K562 (cell line): Measurements from ENCODE around the gene DOLK. TPM values are rescaled to one million over a fixed set of nuclear protein-coding genes. Genes with fewer than 3 reads are reported as not detected.

ENCODE experiments used
- BCOR ChIP-seq: fragments of 450-650 bp; IDR thresholded peaks from 2 replicates; pipeline ENCODE4 v1.6.1; 2016
- CREB3 ChIP-seq: fragments of 450-650 bp; conservative IDR thresholded peaks from 2 replicates; pipeline ENCODE4 v1.6.1; 2016; ENCODE audit warnings: missing genetic modification characterization, low read depth, mild to moderate bottlenecking, missing compliant biosample characterization, moderate library complexity
- CREBBP ChIP-seq: IDR thresholded peaks from one replicate; pipeline ENCODE4 v1.6.1; 2012; ENCODE audit warnings: low read depth, mild to moderate bottlenecking, control low read depth, inconsistent platforms, low read length
- HLTF ChIP-seq: fragments of 450-650 bp; IDR thresholded peaks from 2 replicates; pipeline ENCODE4 v1.6.1; 2016
- NCOA1 ChIP-seq: fragments of 450-650 bp; IDR thresholded peaks from 2 replicates; pipeline ENCODE4 v1.6.1; 2016; ENCODE audit warnings: low read depth
- NR1H2 ChIP-seq: sonication (generic); formaldehyde crosslinking; IDR thresholded peaks from 2 replicates; pipeline ENCODE4 v1.4.0; 2020; ENCODE audit warnings: mild to moderate bottlenecking, missing genetic modification reagents
- RBM34 ChIP-seq: fragments of 200-400 bp; formaldehyde crosslinking; IDR thresholded peaks from 2 replicates; pipeline ENCODE4 v1.6.1; 2018; ENCODE audit warnings: low read length, borderline replicate concordance; ENCODE audit not compliant: insufficient read depth
- RERE ChIP-seq: sonication (generic); formaldehyde crosslinking; IDR thresholded peaks from 2 replicates; pipeline ENCODE4 v1.8.0; 2023; ENCODE audit warnings: missing genetic modification reagents, mild to moderate bottlenecking, borderline replicate concordance
- REST ChIP-seq, 2 experiments: fragments of 450-650 bp; formaldehyde crosslinking in 1 of 2; IDR thresholded peaks; 2 replicates each; pipeline versions ENCODE4 v1.4.0 to v1.6.1; 2014 to 2020; ENCODE audit warnings: mild to moderate bottlenecking in 2 of 2, borderline replicate concordance in 1 of 2, low read depth in 1 of 2
- ZNF197 ChIP-seq: fragments of 200-800 bp; sonication (Bioruptor generic); IDR thresholded peaks from 2 replicates; pipeline ENCODE4 v1.6.1; 2016; ENCODE audit warnings: low read depth, missing genetic modification characterization, missing compliant biosample characterization
- polyA plus RNA-seq, 8 experiments: library from polyadenylated mRNA; depleted of rRNA in 4 of 8; stranded (reverse) in 5 of 8; unstranded in 3 of 8; fragments of >200 nt; fragmentation: Nextera tagmentation in 2 of 8; fragmentation: Illumina TruSeq in 1 of 8; extraction: Ambion mirVana in 2 of 8; extraction: Trizol in 1 of 8; gene quantifications; 2 replicates each; pipeline versions ENCODE4 v1.2.1 to v1.2.3, GENCODE V29; 2011 to 2014; ENCODE audit warnings: inconsistent platforms in 1 of 8, missing spikeins in 1 of 8
- total RNA-seq, 7 experiments: library from RNA; depleted of rRNA in 6 of 7; stranded (reverse); fragments of >200 nt in 6 of 7; fragmentation: Illumina TruSeq in 2 of 7; extraction: Trizol in 2 of 7; gene quantifications; 2 replicates each; pipeline versions ENCODE4 v1.2.1 to v1.2.3, GENCODE V29; 2011 to 2021; ENCODE audit warnings: low replicate concordance in 1 of 7

Gene DOLK
- total and polyA plus RNA-seq, 9 of the 15 experiments (the other 6 are each of a cell fraction or from before 2014, with no cell fraction given) = 2.6 to 14.2 (median 11.7) TPM

- TF ChIP-seq RERE (CRISPR knock-in tag) (no peak), HLTF (no peak), NR1H2 (CRISPR knock-in tag) (no peak), BCOR (peak; percentile 69), NCOA1 (no peak), CREBBP (no peak), REST (IDR thresholded peaks at IDR 0.05; ENCODE audit: borderline replicate concordance) (no peak), REST (CRISPR knock-in tag; IDR thresholded peaks at IDR 0.05; ENCODE audit: low read depth) (no peak), CREB3 (tag) (no peak), ZNF197 (CRISPR knock-in tag) (no peak), RBM34 (no peak)
Measured at GRCh38 chr9:128936171-128936865, 11.1 kb downstream of the DOLK start (continued).
